GM10847 (cell line): ENCODE data around the gene TSSC4.

ENCODE experiments used
- POLR2A ChIP-seq: IDR thresholded peaks from 2 replicates; pipeline ENCODE4 v1.6.1; 2011; ENCODE audit not compliant: insufficient read length; ENCODE audit errors: extremely low read depth

TSSC4 gene

DNA sequence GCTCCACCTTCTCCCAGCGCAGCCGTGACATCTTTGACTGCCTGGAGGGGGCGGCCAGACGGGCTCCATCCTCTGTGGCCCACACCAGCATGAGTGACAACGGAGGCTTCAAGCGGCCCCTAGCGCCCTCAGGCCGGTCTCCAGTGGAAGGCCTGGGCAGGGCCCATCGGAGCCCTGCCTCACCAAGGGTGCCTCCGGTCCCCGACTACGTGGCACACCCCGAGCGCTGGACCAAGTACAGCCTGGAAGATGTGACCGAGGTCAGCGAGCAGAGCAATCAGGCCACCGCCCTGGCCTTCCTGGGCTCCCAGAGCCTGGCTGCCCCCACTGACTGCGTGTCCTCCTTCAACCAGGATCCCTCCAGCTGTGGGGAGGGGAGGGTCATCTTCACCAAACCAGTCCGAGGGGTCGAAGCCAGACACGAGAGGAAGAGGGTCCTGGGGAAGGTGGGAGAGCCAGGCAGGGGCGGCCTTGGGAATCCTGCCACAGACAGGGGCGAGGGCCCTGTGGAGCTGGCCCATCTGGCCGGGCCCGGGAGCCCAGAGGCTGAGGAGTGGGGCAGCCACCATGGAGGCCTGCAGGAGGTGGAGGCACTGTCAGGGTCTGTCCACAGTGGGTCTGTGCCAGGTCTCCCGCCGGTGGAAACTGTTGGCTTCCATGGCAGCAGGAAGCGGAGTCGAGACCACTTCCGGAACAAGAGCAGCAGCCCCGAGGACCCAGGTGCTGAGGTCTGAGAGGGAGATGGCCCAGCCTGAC lies 2.5 kb downstream of the TSSC4 start:
- TF ChIP-seq POLR2A: no peak

- no peak for TF ChIP-seq POLR2A
Observed at GRCh38 chr11:2404735-2405196, 4.2 kb downstream of the TSSC4 start.

- no peak for TF ChIP-seq POLR2A
Observed at GRCh38 chr11:2406451-2406850, 5.9 kb downstream of the TSSC4 start.

GRCh38 chr11:2406878-2407410 lies 6.4 kb downstream of the TSSC4 start:
- TF ChIP-seq POLR2A: no peak

DNA sequence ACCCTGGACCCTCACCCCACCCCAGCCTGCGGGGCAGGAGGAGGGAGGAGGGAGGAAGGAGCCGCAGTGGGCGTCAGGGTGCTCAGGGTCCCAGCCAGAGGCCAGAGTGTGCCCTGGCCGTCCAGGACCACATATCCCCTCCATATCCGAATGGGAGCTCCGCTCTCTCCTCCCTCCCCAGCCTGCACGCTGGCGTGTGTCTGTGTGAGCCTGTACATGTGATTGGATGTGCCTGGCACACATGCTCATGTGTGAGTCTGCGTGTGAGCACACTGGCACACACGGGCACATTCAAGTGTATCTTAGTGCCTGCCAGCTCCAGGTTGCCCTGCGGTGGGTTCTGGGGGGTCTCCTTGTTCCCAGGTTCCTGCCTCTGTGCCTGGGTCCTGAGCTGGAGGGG lies 8.1 kb downstream of the TSSC4 start:
- no peak for TF ChIP-seq POLR2A

DNA sequence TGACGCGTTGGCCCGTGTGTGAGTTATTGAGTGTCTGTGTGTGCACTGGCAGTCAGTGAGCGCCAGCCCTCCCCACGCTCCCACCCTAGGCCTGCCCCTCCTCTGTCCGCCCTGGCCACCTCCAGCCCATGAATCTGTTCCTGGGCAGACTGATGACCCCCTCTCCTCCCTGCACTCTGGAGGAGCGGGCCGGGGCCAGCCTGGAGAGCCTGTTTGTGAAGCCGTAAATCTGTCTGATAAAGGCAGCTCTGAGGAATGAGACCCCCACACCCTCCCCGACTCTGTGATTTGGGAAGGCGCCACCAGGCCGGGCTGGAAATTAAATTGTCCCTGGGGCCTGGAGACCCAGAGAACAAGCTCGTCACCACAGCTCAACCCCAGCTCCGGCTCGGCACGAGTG lies 8.6 kb downstream of the TSSC4 start:
- TF ChIP-seq POLR2A: no peak

GRCh38 chr11:2409611-2410468 lies 9.3 kb downstream of the TSSC4 start:
- no peak for TF ChIP-seq POLR2A

- no peak for TF ChIP-seq POLR2A
Observed at GRCh38 chr11:2410616-2411015, 10.1 kb downstream of the TSSC4 start.

DNA sequence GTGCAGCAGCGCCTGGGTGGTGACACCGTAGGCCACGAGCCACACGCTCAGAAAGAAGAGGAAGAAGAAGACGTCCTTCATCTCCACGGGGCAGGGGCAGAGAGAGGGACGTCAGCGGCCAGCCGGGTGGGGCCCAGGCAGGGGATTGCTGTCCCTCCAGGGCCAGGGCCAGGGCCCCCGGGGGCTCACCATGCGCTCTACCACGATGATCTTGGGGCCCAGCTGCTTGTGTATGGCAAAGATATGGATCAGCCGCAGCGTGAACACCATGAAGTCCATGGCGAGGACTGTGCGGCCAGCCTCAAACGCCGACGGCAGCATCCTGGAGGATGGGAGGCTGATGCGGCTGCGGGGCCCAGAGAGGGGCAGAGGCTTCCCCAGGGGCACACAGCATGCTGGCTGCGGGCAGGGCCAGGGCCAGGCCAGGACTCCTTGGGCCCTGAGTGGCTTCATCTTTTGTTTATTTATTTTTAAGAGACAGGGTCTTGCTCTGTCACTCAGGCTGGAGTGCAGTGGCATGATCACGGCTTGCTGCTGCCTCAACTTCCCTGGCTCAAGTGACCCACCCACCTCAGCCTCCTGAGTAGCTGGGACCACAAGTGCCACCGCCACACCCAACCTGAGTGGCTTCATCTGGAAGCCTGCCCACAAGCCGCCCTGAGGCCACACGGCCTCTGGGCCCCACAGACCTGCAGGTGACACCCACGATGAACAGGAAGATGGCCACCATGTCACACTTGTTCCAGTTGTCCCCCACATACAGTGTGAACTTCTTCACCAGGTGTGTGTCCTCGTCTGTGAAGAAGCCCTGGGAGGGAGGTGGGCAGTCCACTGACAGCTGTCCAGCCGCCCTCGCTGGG lies 11.1 kb downstream of the TSSC4 start:
- TF ChIP-seq POLR2A: no peak

DNA sequence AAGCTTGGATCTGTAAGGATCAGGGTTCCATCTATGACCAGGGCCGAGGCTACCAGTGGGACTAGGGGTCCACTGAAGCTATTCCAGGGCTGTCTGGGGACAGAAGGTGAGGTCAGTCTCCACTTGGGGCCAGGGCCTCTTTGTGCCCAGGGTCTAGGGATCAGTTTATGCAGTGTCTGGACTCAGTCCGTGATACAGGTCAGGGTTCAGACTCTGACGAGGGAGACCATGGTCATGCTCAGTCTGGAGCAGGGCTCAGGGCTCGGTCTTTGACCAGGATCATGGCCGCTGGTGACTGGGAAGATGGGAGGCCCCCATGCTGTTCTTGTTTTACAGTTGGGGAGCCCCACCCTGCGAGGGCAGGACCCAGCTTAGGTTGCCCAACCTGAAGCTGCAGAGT lies 11.8 kb downstream of the TSSC4 start:
- no peak for TF ChIP-seq POLR2A

DNA sequence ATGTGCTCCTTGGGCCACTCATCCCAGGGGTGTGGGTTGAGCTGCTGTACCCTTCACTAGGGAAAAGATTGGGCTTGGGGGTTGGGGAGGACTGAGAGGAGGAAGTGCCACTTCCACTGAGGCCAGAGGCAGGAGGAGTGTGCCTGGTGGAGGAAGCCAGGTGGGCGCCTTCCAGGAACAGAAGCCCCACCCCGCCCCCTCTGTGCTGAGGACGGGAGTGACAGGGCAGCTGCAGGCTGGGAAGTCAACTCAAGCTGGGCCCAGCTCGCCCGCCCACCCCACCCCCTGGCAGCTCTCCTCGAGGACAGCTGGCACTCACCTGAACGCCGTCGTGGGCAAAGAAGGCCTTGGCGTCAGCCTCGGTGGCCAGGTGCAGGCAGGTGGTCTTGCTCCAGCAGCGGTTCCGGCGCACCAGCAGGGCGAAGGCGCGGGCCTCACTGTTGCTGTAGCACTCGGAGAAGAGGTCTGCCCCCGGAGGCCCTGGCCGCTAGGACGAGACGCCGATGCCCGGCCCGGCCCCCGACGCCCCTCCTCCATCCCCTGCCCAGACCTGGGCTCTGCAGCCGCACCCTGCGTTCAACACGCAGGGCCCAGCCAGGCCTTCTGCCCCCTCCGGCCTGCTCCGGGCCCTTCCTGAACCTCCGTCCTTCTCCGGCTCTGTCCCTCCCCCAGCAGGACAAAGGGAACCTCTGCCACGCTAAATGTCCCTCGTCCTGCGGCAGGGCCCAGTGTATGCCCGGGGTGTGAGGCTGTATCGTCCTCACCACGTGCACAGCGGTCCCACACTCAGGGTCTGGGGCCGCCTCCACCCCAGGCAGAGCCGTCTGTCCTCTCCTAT lies 13.4 kb downstream of the TSSC4 start:
- TF ChIP-seq POLR2A: no peak

- TF ChIP-seq POLR2A: no peak
Observed at GRCh38 chr11:2414616-2415015, 14.1 kb downstream of the TSSC4 start.

DNA sequence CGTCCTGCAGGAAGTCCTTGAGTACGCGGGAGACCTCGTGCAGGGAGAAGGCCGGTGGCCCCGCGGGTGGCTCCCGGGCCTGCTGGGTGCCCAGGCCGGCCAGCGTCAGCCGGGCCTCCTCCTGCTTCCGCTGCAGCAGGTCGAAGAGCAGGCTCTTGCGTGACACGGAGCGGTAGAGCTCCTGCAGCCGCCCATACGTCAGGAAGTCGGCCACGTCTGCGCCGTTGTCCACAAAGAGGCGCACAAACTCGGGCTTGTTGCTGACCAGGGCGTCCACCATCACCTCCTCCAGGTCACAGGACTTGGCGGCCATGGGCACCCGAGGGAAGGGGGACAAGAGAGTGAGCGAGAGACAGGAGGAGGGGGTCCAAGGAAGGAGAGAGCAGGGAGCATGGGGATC lies 14.6 kb downstream of the TSSC4 start:
- TF ChIP-seq POLR2A: no peak
